Kidney (tissue), 14 donors: Measurements from ENCODE around the gene TBC1D1. TPM values are rescaled to one million over a fixed set of nuclear protein-coding genes. Genes with fewer than 3 reads are reported as not detected.

Experiments used
- DNase-seq, 5 donors: peaks; one replicate each; pipeline ENCODE4 v3.0.0-alpha.2; 2013 to 2020
- FAIRE-seq: peaks from 2 replicates; lab custom pipeline; 2012; peaks lifted over from hg19 to GRCh38; lab: Jason Lieb, UNC
- H3K27ac ChIP-seq, 2 donors: one replicate each; pipeline ENCODE4 v1.7.0; 2013; ENCODE audit warnings: low read depth in 2 of 2, low read length in 2 of 2, inconsistent platforms in 1 of 2
- H3K27me3 ChIP-seq: one replicate; pipeline ENCODE4 v1.7.1; 2013; ENCODE audit warnings: low read length, inconsistent platforms; ENCODE audit not compliant: control insufficient read depth, insufficient read depth
- H3K36me3 ChIP-seq, 3 donors: one replicate each; pipeline versions ENCODE4 v1.7.0 to v1.7.1; 2013; ENCODE audit warnings: low read length in 3 of 3, control low read depth in 1 of 3, inconsistent platforms in 1 of 3; ENCODE audit not compliant: insufficient read depth in 3 of 3, control insufficient read depth in 2 of 3
- H3K4me1 ChIP-seq, 3 donors: one replicate each; pipeline versions ENCODE4 v1.7.0 to v1.7.1; 2013; ENCODE audit warnings: low read length in 3 of 3, inconsistent platforms in 1 of 3, low read depth in 1 of 3; ENCODE audit not compliant: control insufficient read depth in 2 of 3, insufficient read depth in 2 of 3
- H3K4me3 ChIP-seq, 3 donors: one replicate each; pipeline versions ENCODE4 v1.7.0 to v1.8.1; 2013; ENCODE audit warnings: low read length in 3 of 3, control low read depth in 1 of 3, inconsistent platforms in 1 of 3
- H3K9ac ChIP-seq, 3 donors: one replicate each; pipeline versions ENCODE4 v1.7.0 to v1.7.1; 2013; ENCODE audit warnings: low read length in 3 of 3, control low read depth in 1 of 3, inconsistent platforms in 1 of 3
- H3K9me3 ChIP-seq, 3 donors: one replicate each; pipeline versions ENCODE4 v1.7.0 to v1.7.1; 2013; ENCODE audit warnings: low read length in 3 of 3, control low read depth in 1 of 3, inconsistent platforms in 1 of 3; ENCODE audit not compliant: control insufficient read depth in 2 of 3, insufficient read depth in 1 of 3
- intact Hi-C: fragments of 100-400 bp; cut with DNase I; formaldehyde crosslinking; loops from one replicate; pipeline ENCODE4 v1.11.1; 2022
- polyA plus RNA-seq: library from polyadenylated mRNA; stranded (reverse); fragments of 350-450 nt; fragmentation: Illumina TruSeq; extraction: RNeasy Lipid Tissue Mini Kit (QIAGEN cat#74804); gene quantifications from one replicate; pipeline ENCODE4 v1.2.3, GENCODE V29; 2014; ENCODE audit warnings: low read depth, low replicate concordance; ENCODE audit not compliant: insufficient read depth
- total RNA-seq: library from RNA; stranded (reverse); fragmentation: NEBNext Ultra II Directional; extraction: Animal tissue kit (Norgen Biotek cat#: 25700); gene quantifications from one replicate; pipeline ENCODE4 v1.2.1, GENCODE V29; 2021
- TF ChIP-seq, protein P1 (sequence below): IDR thresholded peaks from 3 replicates; pipeline ENCODE4 v1.5.1; 2012; ENCODE audit warnings: mild to moderate bottlenecking, moderate library complexity, borderline replicate concordance; ENCODE audit not compliant: insufficient read depth; ENCODE audit errors: extremely low read depth
- donor health status: control.
- donor health status: control.
- donor health status: control.
- donor health status: control.
- donor health status: control.
- donor health status: DM: yes; HTN: yes; CAD: no.
- donor health status: Normal renal cell carcinoma (clear cell type).

The TBC1D1 gene
- total and polyA plus RNA-seq, 2 donors from 2014 or later, result 170 to 182 TPM

DNA sequence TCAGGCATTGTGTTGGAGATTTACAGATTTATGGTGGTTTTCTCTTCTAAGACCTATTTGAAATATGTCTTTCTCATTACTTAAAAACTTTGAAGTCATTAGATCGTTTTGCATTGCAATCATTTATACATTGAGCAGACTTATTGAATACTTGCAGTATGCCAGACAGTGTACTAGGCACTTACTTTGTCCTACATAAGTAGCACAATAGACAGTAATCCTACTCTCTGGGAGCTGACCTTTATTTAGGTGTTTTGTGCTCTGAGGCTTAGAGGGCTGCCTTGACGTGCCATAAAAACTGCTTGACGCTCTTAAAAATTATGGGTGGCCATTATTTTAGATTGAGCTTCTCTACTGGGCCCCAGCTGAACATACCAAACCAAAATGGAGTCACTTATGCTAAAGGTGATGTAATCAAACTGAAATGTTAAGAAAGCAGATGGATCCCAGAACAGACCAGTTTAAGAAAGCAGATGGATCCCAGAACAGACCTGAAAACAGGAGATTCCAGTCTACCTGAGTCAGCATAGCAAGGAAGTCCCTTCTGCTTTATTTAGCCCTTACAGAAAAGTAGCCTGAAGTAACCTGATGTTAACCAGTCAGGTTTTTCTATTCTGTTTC is 111.7 kb downstream of the TBC1D1 start:
- Histone ChIP-seq H3K9ac (no peak overlapping the region), H3K36me3 (no peaks in the 10 kb centered on the region), H3K27me3 (no peaks in the 10 kb centered on the region), H3K4me3 (no peak overlapping the region), H3K4me1 (peaks cover 2 to 41% (median 34%) of the 10 kb centered on the region in 3 donors), H3K9me3 (no peaks in the 10 kb centered on the region), H3K27ac (no peak overlapping the region)
- FAIRE-seq (no peak), DNase-seq (no peak)
- TF ChIP-seq, protein P1, sequence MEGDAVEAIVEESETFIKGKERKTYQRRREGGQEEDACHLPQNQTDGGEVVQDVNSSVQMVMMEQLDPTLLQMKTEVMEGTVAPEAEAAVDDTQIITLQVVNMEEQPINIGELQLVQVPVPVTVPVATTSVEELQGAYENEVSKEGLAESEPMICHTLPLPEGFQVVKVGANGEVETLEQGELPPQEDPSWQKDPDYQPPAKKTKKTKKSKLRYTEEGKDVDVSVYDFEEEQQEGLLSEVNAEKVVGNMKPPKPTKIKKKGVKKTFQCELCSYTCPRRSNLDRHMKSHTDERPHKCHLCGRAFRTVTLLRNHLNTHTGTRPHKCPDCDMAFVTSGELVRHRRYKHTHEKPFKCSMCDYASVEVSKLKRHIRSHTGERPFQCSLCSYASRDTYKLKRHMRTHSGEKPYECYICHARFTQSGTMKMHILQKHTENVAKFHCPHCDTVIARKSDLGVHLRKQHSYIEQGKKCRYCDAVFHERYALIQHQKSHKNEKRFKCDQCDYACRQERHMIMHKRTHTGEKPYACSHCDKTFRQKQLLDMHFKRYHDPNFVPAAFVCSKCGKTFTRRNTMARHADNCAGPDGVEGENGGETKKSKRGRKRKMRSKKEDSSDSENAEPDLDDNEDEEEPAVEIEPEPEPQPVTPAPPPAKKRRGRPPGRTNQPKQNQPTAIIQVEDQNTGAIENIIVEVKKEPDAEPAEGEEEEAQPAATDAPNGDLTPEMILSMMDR, result no peak
- intact Hi-C loops, result no loop called here

DNA sequence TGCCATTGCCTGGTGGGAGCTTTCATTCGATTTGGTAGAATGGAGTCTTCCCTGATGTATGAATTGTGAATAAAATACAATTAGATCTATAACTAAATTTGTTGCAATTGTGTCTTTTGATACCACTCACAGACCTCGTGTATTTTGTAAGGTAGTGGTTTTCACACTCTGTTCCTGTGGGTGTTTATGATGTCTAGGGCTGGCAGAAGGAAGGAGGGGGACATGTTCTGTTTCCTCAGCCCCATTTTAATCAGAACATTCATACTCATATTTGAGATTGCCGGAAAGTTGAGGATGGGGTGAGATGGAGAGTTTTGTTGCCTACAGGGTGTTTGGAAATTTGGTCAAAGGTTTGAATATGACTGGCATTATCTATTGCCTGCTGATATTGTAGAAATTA is 112.2 kb downstream of the TBC1D1 start:
- no peak overlapping the region for H3K27ac ChIP-seq

DNA sequence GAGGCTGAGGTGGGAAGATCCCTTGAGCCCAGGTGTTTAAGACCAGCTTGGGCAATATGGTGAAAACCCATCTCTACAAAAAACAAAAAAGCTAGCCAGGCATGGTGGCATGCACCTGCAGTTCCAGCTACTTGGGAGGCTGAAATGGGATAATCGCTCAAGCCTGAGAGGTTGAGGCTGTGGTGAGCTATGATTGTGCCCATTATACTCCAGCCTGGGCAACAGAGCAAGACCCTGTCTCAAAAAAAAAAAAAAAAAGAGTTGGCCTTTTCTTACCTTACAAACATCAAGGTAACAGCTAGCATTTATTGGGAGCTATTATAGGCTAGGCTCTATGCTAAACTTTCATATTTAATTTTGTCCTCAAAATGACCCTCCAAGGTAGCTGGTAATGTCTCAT is 112.7 kb downstream of the TBC1D1 start:
- H3K4me1 ChIP-seq, result peaks cover 6 to 43% (median 32%) of the 10 kb centered on the region in 3 donors
- no peaks in the 10 kb centered on the region for H3K27me3 ChIP-seq
- TF ChIP-seq, protein P1, result no peak
- no peak overlapping the region for H3K4me3 ChIP-seq
- H3K9ac ChIP-seq, result no peak overlapping the region
- no peaks in the 10 kb centered on the region for H3K36me3 ChIP-seq
- H3K27ac ChIP-seq, result peak overlapping the region; percentile 3 to 11
- FAIRE-seq (no peak), DNase-seq (no peak)
- intact Hi-C loops, result no loop called here
- H3K9me3 ChIP-seq, result no peaks in the 10 kb centered on the region

More for the DNA sequence above, 112.2 kb downstream of the TBC1D1 start:
- Histone ChIP-seq H3K4me3 (no peak overlapping the region), H3K36me3 (no peaks in the 10 kb centered on the region), H3K9me3 (no peaks in the 10 kb centered on the region), H3K27me3 (no peaks in the 10 kb centered on the region), H3K9ac (no peak overlapping the region), H3K4me1 (peaks cover 2 to 43% (median 35%) of the 10 kb centered on the region in 3 donors)
- TF ChIP-seq, protein P1, result no peak
- intact Hi-C loops, result no loop called here
- DNase-seq (no peak), FAIRE-seq (no peak)
